GM18519 (cell line): ENCODE data around the gene RASSF3.
A peak's percentile ranks its signal among the peaks of the same experiment; 100 is the strongest.
"Not testable (repeated sequence)": the region's sequence is repeated elsewhere in the genome, so short reads cannot be mapped to it uniquely, and the experiment has no call there.

Source experiments
- ATAC-seq: cut with Tn5 transposase; IDR thresholded peaks from one replicate; pipeline ENCODE4 v1.9.1; 2021; ENCODE audit warnings: mild to moderate bottlenecking, moderate library complexity; ENCODE audit not compliant: unreplicated experiment, low FRiP score

RASSF3 gene

GRCh38 chr12:64631197-64631596 lies 20.9 kb downstream of the RASSF3 start:
- ATAC-seq: no peak

- ATAC-seq: no peak
Observed at GRCh38 chr12:64633011-64633939, 23.0 kb downstream of the RASSF3 start.

GRCh38 chr12:64633940-64634337 lies 23.6 kb downstream of the RASSF3 start:
- ATAC-seq: no peak

- ATAC-seq: no peak
Observed at GRCh38 chr12:64634508-64635092, 24.3 kb downstream of the RASSF3 start.

GRCh38 chr12:64635356-64635998 lies 25.2 kb downstream of the RASSF3 start:
- ATAC-seq: peak; percentile 58

- ATAC-seq: no peak
Observed at GRCh38 chr12:64636856-64637255, 26.6 kb downstream of the RASSF3 start.

GRCh38 chr12:64639466-64639865 lies 29.2 kb downstream of the RASSF3 start:
- no peak for ATAC-seq

- no peak for ATAC-seq
Observed at GRCh38 chr12:64646318-64646717, 36.0 kb downstream of the RASSF3 start.

- no peak for ATAC-seq
Observed at GRCh38 chr12:64649487-64649886, 39.2 kb downstream of the RASSF3 start.

GRCh38 chr12:64650762-64651161 lies 40.5 kb downstream of the RASSF3 start:
- ATAC-seq: no peak

- ATAC-seq: no peak
Observed at GRCh38 chr12:64652346-64652745, 42.1 kb downstream of the RASSF3 start.

- no peak for ATAC-seq
Observed at GRCh38 chr12:64653123-64653522, 42.8 kb downstream of the RASSF3 start.

GRCh38 chr12:64653907-64654306 lies 43.6 kb downstream of the RASSF3 start:
- ATAC-seq: not testable (repeated sequence)

- no peak for ATAC-seq
Observed at GRCh38 chr12:64655141-64655540, 44.8 kb downstream of the RASSF3 start.

- no peak for ATAC-seq
Observed at GRCh38 chr12:64656429-64656828, 46.1 kb downstream of the RASSF3 start.

- ATAC-seq: no peak
Observed at GRCh38 chr12:64658892-64659481, 48.7 kb downstream of the RASSF3 start.

- peak; percentile 36 for ATAC-seq
Observed at GRCh38 chr12:64660237-64661018, 50.1 kb downstream of the RASSF3 start.

GRCh38 chr12:64663015-64663414 lies 52.7 kb downstream of the RASSF3 start:
- no peak for ATAC-seq

GRCh38 chr12:64665514-64665913 lies 55.2 kb downstream of the RASSF3 start:
- ATAC-seq: peak; percentile 30
